Measurements from ENCODE around the gene TREML4. TPM values are rescaled to one million over a fixed set of nuclear protein-coding genes. Genes with fewer than 3 reads are reported as not detected.

TREML4 gene
- total RNA-seq, 1 experiment from 2014 or later, result not detected

GRCh38 chr6:41209547-41210320, 18.4 kb upstream of the TREML4 start:
- TF ChIP-seq CTCF (IDR thresholded peaks at IDR 0.05; ENCODE audit: insufficient read depth in 1 of 2, low read depth in 1 of 2, low read length in 1 of 2, severe bottlenecking in 1 of 2, unreplicated experiment in 1 of 2), result no peak
- Mint-ChIP-seq H3K9me3 (ENCODE audit: unreplicated experiment) (peaks cover 11% of the 10 kb centered on the region), H3K4me1 (ENCODE audit: low read depth, unreplicated experiment) (peaks cover 6% of the 10 kb centered on the region), H3K27me3 (ENCODE audit: insufficient read depth, unreplicated experiment) (peaks cover 18% of the 10 kb centered on the region), H3K27ac (ENCODE audit: unreplicated experiment) (no peak overlapping the region), H3K36me3 (ENCODE audit: insufficient read depth, unreplicated experiment) (no peaks in the 10 kb centered on the region), H3K4me3 (ENCODE audit: unreplicated experiment) (no peak overlapping the region)
- intact Hi-C loops (cut with micrococcal nuclease; ENCODE audit: unreplicated experiment), result no loop called here
- CTCF ChIA-PET, result no interaction called here
- Histone ChIP-seq H3K36me3 (ENCODE audit: control insufficient read depth, insufficient read depth, low read length) (no peaks in the 10 kb centered on the region), H3K4me1 (no peaks in the 10 kb centered on the region), H3K4me3 (ENCODE audit: low read depth, low read length) (no peak overlapping the region), H3K9me3 (peaks cover 10% of the 10 kb centered on the region), H3K27me3 (replicated peaks; ENCODE audit: control insufficient read depth, insufficient read depth, low read length) (no peaks in the 10 kb centered on the region)
- no TSS peak for BruUV-seq (replicated peaks)
- POLR2A ChIA-PET, result no interaction called here
- no peak for DNase-seq

- no peak for DNase-seq
- no peak overlapping the region for H3K4me3 Mint-ChIP-seq (ENCODE audit: unreplicated experiment)
Observed at GRCh38 chr6:41214559-41215238, 13.4 kb upstream of the TREML4 start.

GRCh38 chr6:41215777-41216176, 12.4 kb upstream of the TREML4 start:
- Mint-ChIP-seq H3K36me3 (ENCODE audit: insufficient read depth, unreplicated experiment) (no peaks in the 10 kb centered on the region), H3K27ac (ENCODE audit: unreplicated experiment) (no peak overlapping the region), H3K27me3 (ENCODE audit: insufficient read depth, unreplicated experiment) (peaks cover under 1% of the 10 kb centered on the region), H3K4me3 (ENCODE audit: unreplicated experiment) (no peak overlapping the region), H3K4me1 (ENCODE audit: low read depth, unreplicated experiment) (no peaks in the 10 kb centered on the region), H3K9me3 (ENCODE audit: unreplicated experiment) (peaks cover 12% of the 10 kb centered on the region)
- no peak overlapping the region for H3K4me3 ChIP-seq (ENCODE audit: low read depth, low read length)
- H3K9me3 ChIP-seq, result peaks cover 21% of the 10 kb centered on the region
- DNase-seq, result no peak
- H3K4me1 ChIP-seq, result no peaks in the 10 kb centered on the region
- H3K27me3 ChIP-seq (replicated peaks; ENCODE audit: control insufficient read depth, insufficient read depth, low read length), result no peaks in the 10 kb centered on the region
- no peaks in the 10 kb centered on the region for H3K36me3 ChIP-seq (ENCODE audit: control insufficient read depth, insufficient read depth, low read length)
- intact Hi-C loops (cut with micrococcal nuclease; ENCODE audit: unreplicated experiment), result no loop called here
- ChIA-PET CTCF (no interaction called here), POLR2A (no interaction called here)
- no peak for TF ChIP-seq CTCF (IDR thresholded peaks at IDR 0.05; ENCODE audit: insufficient read depth in 1 of 2, low read depth in 1 of 2, low read length in 1 of 2, severe bottlenecking in 1 of 2, unreplicated experiment in 1 of 2)
- no TSS peak for BruUV-seq (replicated peaks)

More at GRCh38 chr6:41214559-41215238, 13.4 kb upstream of the TREML4 start:
- Histone ChIP-seq H3K4me3 (ENCODE audit: low read depth, low read length) (no peak overlapping the region), H3K4me1 (no peaks in the 10 kb centered on the region), H3K9me3 (peaks cover 15% of the 10 kb centered on the region), H3K27me3 (replicated peaks; ENCODE audit: control insufficient read depth, insufficient read depth, low read length) (no peaks in the 10 kb centered on the region), H3K36me3 (ENCODE audit: control insufficient read depth, insufficient read depth, low read length) (no peaks in the 10 kb centered on the region)
- TF ChIP-seq CTCF (IDR thresholded peaks at IDR 0.05; ENCODE audit: insufficient read depth in 1 of 2, low read depth in 1 of 2, low read length in 1 of 2, severe bottlenecking in 1 of 2, unreplicated experiment in 1 of 2), result no peak
- peaks cover 3% of the 10 kb centered on the region for H3K27me3 Mint-ChIP-seq (ENCODE audit: insufficient read depth, unreplicated experiment)
- CTCF ChIA-PET, result no interaction called here
- no TSS peak for BruUV-seq (replicated peaks)
- POLR2A ChIA-PET, result no interaction called here
- H3K27ac Mint-ChIP-seq (ENCODE audit: unreplicated experiment), result no peak overlapping the region
- intact Hi-C loops (cut with micrococcal nuclease; ENCODE audit: unreplicated experiment), result no loop called here
- peaks cover 12% of the 10 kb centered on the region for H3K9me3 Mint-ChIP-seq (ENCODE audit: unreplicated experiment)
- no peaks in the 10 kb centered on the region for H3K36me3 Mint-ChIP-seq (ENCODE audit: insufficient read depth, unreplicated experiment)
- H3K4me1 Mint-ChIP-seq (ENCODE audit: low read depth, unreplicated experiment), result peaks cover 3% of the 10 kb centered on the region
